Non-pigmented ciliary epithelial cell (primary cell): Measurements from ENCODE around the gene RYR1.
"Not testable (repeated sequence)": the region's sequence is repeated elsewhere in the genome, so short reads cannot be mapped to it uniquely, and the experiment has no call there.

Source experiments
- DNase-seq: peaks from one replicate; pipeline ENCODE4 v3.0.0-alpha.2; 2010; ENCODE audit warnings: low read depth

RYR1 gene

DNA sequence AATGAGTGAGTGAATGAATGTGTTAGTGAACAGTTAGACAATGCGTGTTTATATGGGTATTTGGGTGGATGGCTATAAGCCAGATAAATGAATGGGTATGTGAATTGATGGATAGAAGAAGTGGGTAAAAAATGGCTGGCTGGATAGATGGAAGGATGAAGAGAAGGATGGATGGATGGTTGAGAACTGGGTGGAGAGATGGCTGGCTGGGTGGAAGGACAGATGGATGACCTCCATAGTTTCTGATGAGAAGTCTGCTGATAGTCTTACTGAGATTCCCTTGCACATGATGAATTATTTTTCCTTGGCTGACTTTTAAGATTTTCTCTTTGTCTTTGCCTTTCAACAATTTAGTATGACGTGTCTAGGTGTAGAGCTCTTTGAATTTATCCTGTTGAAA is 57.4 kb downstream of the RYR1 start:
- DNase-seq = no peak

DNA sequence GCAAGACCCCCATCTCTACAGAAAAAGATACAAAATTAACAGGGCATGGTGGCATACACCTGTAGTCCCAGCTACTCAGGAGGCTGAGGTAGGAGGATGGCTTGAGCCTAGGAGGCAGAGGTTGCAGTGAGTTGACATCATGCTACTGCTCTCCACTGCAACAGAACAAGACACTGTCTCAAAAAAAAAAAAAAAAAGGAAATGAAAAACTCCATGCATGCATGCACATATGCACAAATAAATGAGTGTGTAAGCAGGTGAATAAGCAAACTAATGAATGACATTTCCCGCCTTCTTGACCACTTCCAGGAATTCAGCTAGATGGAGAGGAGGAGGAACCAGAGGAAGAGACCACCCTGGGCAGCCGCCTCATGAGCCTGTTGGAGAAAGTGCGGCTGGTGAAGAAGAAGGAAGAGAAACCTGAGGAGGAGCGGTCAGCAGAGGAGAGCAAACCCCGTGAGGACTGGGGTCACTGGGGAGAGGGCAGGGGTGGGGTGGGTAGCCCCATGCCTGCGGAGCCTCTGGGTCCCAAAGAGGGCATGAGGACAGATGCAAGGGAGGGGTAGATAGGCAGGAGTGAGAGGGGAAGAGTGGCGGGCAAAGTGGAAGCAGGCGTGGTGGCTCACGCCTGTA is 58.8 kb downstream of the RYR1 start:
- no peak for DNase-seq

DNA sequence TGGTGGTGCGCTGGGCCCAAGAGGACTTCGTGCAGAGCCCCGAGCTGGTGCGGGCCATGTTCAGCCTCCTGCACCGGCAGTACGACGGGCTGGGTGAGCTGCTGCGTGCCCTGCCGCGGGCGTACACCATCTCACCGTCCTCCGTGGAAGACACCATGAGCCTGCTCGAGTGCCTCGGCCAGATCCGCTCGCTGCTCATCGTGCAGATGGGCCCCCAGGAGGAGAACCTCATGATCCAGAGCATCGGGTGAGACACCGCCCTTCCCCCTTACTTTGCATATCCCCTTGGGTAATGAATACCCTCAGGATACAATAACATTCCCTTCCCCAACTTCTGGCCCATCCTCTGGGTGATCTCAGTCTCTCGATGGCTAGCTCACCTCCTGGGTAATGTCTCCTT is 60.9 kb downstream of the RYR1 start:
- no peak for DNase-seq

- not testable (repeated sequence) for DNase-seq
These were observed 61.9 kb downstream of the RYR1 start for GRCh38 chr19:38495375-38495774.

DNA sequence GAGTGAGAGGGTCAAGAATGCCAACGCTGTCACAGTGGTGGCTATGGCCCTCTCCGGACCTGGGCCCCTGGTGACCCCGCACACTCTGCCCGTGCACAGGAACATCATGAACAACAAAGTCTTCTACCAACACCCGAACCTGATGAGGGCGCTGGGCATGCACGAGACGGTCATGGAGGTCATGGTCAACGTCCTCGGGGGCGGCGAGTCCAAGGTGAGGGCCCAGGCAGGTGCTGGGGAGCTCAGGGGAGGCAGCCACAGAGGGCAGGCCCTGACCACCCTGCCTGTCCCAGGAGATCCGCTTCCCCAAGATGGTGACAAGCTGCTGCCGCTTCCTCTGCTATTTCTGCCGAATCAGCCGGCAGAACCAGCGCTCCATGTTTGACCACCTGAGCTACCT is 62.6 kb downstream of the RYR1 start:
- no peak for DNase-seq

DNA sequence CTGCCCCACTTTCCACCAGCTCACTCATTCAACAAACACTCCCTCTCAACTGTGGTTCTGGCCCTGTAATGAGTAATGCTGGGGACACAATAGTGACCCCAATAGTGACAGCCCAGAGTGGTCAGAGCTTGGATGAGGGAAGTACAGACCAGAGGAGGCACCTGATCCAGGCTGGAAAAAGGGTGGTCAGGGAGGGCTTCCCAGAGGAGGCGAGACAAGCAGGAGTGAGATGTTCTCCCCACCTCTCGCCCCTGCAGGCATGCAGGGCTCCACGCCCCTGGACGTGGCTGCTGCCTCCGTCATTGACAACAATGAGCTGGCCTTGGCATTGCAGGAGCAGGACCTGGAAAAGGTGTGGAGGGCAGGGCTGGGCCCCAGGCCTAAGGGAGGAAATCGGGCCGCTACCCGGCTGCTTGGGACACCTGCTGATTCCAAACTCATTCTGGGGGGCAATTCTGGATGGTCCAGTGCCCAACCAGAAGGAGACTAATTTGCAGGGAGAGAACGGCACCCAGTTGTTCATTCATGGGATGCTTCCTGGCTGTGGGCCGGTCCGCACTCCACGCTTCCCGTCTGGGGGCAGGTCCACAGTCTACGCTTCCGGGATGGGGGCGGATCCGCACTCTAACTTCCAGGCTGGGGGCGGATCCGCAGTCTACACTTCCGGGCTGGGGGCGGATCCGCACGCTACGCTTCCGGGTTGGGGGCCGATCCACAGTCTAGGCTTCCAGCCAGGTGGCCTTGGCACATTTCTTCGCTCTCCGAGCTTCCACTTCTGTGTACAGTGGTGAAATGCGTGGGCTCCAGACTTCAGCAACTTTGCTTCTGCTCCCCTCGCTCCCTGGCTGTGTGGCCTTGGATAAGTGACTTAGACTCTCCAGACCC is 63.4 kb downstream of the RYR1 start:
- DNase-seq = no peak

DNA sequence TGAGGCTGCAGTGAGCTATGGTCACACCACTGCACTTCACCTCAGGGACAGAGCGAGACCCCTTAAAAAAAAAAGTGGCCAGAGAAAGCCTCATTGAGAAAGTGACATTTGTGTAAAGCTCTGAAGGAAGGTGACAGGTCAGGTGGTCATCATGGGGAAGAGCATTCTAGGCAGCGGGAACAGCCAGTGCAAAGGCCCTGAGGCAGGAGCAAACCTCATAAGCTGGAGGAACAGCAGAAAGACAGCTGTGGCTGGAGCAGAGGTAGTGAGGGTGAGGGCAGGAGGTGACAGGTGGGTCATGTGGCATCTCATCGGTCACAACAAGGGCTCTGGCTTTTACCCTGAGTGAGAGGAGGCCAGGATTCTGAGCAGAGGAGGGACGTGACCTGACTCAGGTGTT is 64.4 kb downstream of the RYR1 start:
- DNase-seq = no peak

- no peak for DNase-seq
These were observed 66.0 kb downstream of the RYR1 start for GRCh38 chr19:38499532-38499931.

GRCh38 chr19:38500450-38500849 is 67.0 kb downstream of the RYR1 start:
- DNase-seq = no peak

GRCh38 chr19:38502410-38503076 is 69.1 kb downstream of the RYR1 start:
- DNase-seq = no peak

- no peak for DNase-seq
These were observed 69.6 kb downstream of the RYR1 start for GRCh38 chr19:38503077-38503410.

GRCh38 chr19:38505958-38506357 is 72.5 kb downstream of the RYR1 start:
- DNase-seq = no peak

DNA sequence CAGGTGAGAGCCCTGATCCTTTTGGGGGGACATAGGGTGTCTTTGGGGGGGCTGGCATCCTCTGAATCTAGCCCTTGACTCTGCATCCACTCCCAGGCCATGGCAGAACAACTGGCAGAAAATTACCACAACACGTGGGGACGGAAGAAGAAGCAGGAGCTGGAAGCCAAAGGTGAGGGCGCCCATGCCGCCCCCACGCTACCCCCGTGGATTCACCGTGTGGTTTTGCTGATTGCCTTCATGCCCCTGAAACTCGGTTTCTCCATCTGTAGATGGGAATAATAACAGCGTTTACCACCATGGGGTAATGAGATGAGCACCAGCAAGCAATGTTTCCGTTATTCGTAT is 72.9 kb downstream of the RYR1 start:
- no peak for DNase-seq

DNA sequence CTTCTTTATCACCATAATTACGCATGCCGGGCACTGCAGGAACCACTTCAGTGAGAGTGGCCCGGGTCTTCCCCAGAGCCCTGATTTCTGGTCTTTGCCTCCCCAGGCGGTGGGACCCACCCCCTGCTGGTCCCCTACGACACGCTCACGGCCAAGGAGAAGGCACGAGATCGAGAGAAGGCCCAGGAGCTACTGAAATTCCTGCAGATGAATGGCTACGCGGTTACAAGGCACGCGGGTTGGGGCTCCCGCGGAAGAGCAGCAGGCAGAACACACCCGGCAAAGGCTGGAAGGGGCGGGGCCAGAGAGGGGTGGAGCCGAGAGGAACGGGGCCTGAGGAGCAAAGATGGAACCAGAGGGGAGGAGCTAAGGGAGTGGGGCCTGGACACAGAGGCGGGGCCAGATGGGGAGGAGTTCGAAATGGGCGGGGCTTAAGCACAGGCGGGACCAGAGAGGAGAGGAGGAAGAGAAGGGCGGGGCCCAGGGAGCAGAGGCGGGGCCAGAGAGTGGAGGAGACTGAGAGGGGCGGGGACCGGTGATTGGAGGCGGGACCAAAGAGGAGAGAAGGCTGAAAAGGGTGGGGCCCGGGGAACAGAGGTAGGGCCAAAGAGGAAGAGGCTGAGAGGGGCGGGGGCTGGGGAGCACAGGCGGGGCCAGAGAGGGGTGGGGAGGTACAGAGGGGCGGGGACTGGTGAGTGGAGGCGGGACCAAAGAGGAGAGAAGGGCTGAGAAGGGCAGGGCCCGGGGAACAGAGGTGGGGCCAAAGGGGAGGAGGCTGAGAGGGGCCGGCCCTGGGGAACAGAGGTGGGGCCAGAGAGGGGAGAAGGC is 73.4 kb downstream of the RYR1 start:
- no peak for DNase-seq

- no peak for DNase-seq
These were observed 74.1 kb downstream of the RYR1 start for GRCh38 chr19:38507551-38508127.

- DNase-seq = no peak
These were observed 75.0 kb downstream of the RYR1 start for GRCh38 chr19:38508507-38508906.

GRCh38 chr19:38509027-38509426 is 75.5 kb downstream of the RYR1 start:
- DNase-seq = no peak

DNA sequence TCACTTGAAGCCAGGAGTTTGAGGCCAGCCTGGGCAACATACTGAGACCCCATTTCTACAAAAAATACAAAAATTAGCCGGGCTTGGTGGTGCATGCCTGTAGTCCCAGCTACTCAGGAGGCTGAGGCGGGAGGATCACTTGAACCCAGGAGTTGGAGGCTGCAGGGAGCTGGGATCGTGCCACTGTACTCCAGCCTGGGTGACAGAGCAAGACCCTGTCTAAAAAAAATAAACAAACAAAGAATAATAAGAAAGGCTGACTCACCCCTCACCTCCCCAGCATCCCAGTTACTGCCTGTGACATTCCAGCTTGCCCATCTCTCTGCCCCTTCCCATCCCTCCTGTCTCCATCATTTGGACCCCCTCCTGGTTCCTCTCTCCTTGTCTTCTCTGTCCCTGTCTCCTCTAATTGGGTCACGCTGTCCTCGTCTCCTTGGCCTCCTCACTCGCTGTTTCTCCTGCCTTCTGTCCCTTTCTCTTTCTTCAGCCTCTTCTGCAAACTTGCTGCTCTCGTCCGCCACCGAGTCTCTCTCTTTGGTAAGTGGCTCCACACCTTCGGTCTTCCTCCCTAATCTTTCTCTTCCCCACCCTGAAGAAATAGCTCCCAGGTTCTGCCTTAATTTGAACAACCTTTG is 77.7 kb downstream of the RYR1 start:
- DNase-seq = no peak

DNA sequence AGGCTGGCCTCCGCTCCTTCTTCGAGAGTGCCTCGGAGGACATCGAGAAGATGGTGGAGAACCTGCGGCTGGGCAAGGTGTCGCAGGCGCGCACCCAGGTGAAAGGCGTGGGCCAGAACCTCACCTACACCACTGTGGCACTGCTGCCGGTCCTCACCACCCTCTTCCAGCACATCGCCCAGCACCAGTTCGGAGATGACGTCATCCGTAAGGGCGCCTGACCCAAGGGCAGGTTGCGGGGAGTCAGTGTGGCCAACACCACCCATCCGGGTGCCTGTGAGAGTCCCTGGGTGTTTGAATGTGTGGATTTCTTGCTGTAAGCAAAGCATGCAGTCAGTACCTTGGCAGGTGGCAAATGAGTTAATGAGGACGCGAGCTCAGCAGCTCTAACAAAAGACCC is 78.8 kb downstream of the RYR1 start:
- no peak for DNase-seq

DNA sequence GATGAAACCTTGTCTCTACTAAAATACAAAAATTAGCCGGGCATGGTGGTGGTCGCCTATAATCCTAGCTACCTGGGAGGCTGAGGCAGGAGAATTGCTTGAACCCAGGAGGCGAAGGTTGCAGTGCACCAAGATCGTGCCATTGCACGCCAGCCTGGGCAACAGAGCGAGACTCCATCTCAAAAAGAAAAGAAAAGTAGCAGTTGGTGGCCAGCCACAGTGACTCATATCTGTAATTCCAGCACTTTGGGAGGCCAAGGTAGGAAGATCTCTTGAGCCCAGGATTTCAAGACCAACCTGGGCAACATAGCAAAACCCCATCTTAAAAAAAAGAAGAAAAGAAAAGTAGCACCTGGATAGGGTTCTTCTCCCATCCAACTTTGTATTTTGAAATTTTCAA is 79.7 kb downstream of the RYR1 start:
- not testable (repeated sequence) for DNase-seq

- DNase-seq = no peak
These were observed 80.3 kb downstream of the RYR1 start for GRCh38 chr19:38513762-38514167.
